SJCRH30 (cell line): Measurements from ENCODE around the gene CD34. TPM values are rescaled to one million over a fixed set of nuclear protein-coding genes. Genes with fewer than 3 reads are reported as not detected.
"Not testable (repeated sequence)": the region's sequence is repeated elsewhere in the genome, so short reads cannot be mapped to it uniquely, and the experiment has no call there.

Source experiments
- DNase-seq, 2 experiments: peaks; one replicate each; pipeline ENCODE4 v3.0.0-alpha.2; 2015 to 2020
- H3K27ac ChIP-seq: fragments of 250-450 bp; sonication (Bioruptor Pico); 2 replicates; pipeline ENCODE4 v1.5.1; 2020; ENCODE audit warnings: mild to moderate bottlenecking, moderate library complexity
- H3K27me3 ChIP-seq: fragments of 250-450 bp; sonication (Bioruptor Pico); 2 replicates; pipeline ENCODE4 v1.5.1; 2020; ENCODE audit warnings: mild to moderate bottlenecking, moderate library complexity
- H3K36me3 ChIP-seq: fragments of 250-450 bp; sonication (Bioruptor Pico); 2 replicates; pipeline ENCODE4 v1.5.1; 2020; ENCODE audit warnings: mild to moderate bottlenecking, moderate library complexity
- H3K4me1 ChIP-seq: fragments of 250-450 bp; sonication (Bioruptor Pico); 2 replicates; pipeline ENCODE4 v1.5.1; 2020; ENCODE audit warnings: mild to moderate bottlenecking, moderate library complexity
- H3K4me3 ChIP-seq: fragments of 250-450 bp; sonication (Bioruptor Pico); 2 replicates; pipeline ENCODE4 v1.5.1; 2020; ENCODE audit warnings: mild to moderate bottlenecking, moderate library complexity
- H3K9me3 ChIP-seq: fragments of 250-450 bp; sonication (Bioruptor Pico); replicated peaks from 2 replicates; pipeline ENCODE4 v1.5.1; 2020; ENCODE audit warnings: mild to moderate bottlenecking, moderate library complexity
- total RNA-seq: library from RNA; depleted of rRNA; stranded (reverse); fragments of >200 nt; shearing (Covaris generic); gene quantifications from 2 replicates; pipeline ENCODE4 v1.2.3, GENCODE V29; 2014

Gene CD34
- total RNA-seq, 1 experiment from 2014 or later, result 0.36 TPM

- no peaks in the 10 kb centered on the region for H3K27me3 ChIP-seq
- no peak overlapping the region for H3K4me3 ChIP-seq
- no peak for DNase-seq
- no peak overlapping the region for H3K27ac ChIP-seq
- no peaks in the 10 kb centered on the region for H3K4me1 ChIP-seq
- H3K9me3 ChIP-seq, result no peaks in the 10 kb centered on the region
- no peaks in the 10 kb centered on the region for H3K36me3 ChIP-seq
These were observed 35.8 kb upstream of the CD34 start for GRCh38 chr1:207946756-207947155.

GRCh38 chr1:207944571-207944970 lies 33.6 kb upstream of the CD34 start:
- Histone ChIP-seq H3K4me3 (no peak overlapping the region), H3K9me3 (no peaks in the 10 kb centered on the region), H3K27me3 (no peaks in the 10 kb centered on the region; the same call in 1 of the 2 replicates), H3K4me1 (no peaks in the 10 kb centered on the region), H3K27ac (no peak overlapping the region), H3K36me3 (no peaks in the 10 kb centered on the region)
- DNase-seq, result no peak

- H3K27ac ChIP-seq, H3K9me3 ChIP-seq, H3K4me1 ChIP-seq, DNase-seq, H3K4me3 ChIP-seq, H3K36me3 ChIP-seq, H3K27me3 ChIP-seq: not testable (repeated sequence)
These were observed 31.4 kb upstream of the CD34 start for GRCh38 chr1:207942337-207942741.

- Histone ChIP-seq H3K9me3 (no peaks in the 10 kb centered on the region), H3K4me3 (no peak overlapping the region), H3K36me3 (no peaks in the 10 kb centered on the region), H3K27me3 (peaks cover 5% of the 10 kb centered on the region; the same call in 1 of the 2 replicates), H3K27ac (no peak overlapping the region), H3K4me1 (no peaks in the 10 kb centered on the region)
- DNase-seq, result no peak
These were observed 30.7 kb upstream of the CD34 start for GRCh38 chr1:207941665-207942064.

- H3K4me3 ChIP-seq, result no peak overlapping the region
- H3K9me3 ChIP-seq, result peaks cover 5% of the 10 kb centered on the region; the same call in 1 of the 2 replicates
- H3K4me1 ChIP-seq, result no peaks in the 10 kb centered on the region
- H3K27me3 ChIP-seq, result peaks cover 6% of the 10 kb centered on the region; the same call in 1 of the 2 replicates
- no peak for DNase-seq
- H3K36me3 ChIP-seq, result no peaks in the 10 kb centered on the region
- no peak overlapping the region for H3K27ac ChIP-seq
These were observed 27.1 kb upstream of the CD34 start for GRCh38 chr1:207938016-207938415.

- H3K4me1 ChIP-seq, result no peaks in the 10 kb centered on the region
- no peak overlapping the region for H3K27ac ChIP-seq
- no peak for DNase-seq
- no peak overlapping the region for H3K4me3 ChIP-seq
- peaks cover 5% of the 10 kb centered on the region; the same call in 1 of the 2 replicates for H3K9me3 ChIP-seq
- peaks cover 6% of the 10 kb centered on the region; the same call in 1 of the 2 replicates for H3K27me3 ChIP-seq
- H3K36me3 ChIP-seq, result no peaks in the 10 kb centered on the region
These were observed 26.3 kb upstream of the CD34 start for GRCh38 chr1:207937204-207937603.

GRCh38 chr1:207935166-207935583 lies 24.2 kb upstream of the CD34 start:
- Histone ChIP-seq H3K4me3 (no peak overlapping the region), H3K27me3 (peaks cover 6% of the 10 kb centered on the region; the same call in 1 of the 2 replicates), H3K36me3 (no peaks in the 10 kb centered on the region), H3K27ac (no peak overlapping the region), H3K9me3 (peaks cover 5% of the 10 kb centered on the region; the same call in 1 of the 2 replicates), H3K4me1 (no peaks in the 10 kb centered on the region)
- no peak for DNase-seq

GRCh38 chr1:207933205-207933800 lies 22.4 kb upstream of the CD34 start:
- H3K27me3 ChIP-seq, result 0 out of 2 replicates have a peak, but pooled peaks cover 6% of the 10 kb centered on the region
- no peaks in the 10 kb centered on the region for H3K36me3 ChIP-seq
- peaks cover 5% of the 10 kb centered on the region; the same call in 1 of the 2 replicates for H3K9me3 ChIP-seq
- no peak for DNase-seq
- H3K4me3 ChIP-seq, result no peak overlapping the region
- no peak overlapping the region for H3K27ac ChIP-seq
- H3K4me1 ChIP-seq, result no peaks in the 10 kb centered on the region

- DNase-seq, result no peak
- Histone ChIP-seq H3K36me3 (no peaks in the 10 kb centered on the region), H3K27ac (no peak overlapping the region), H3K4me1 (peaks cover 24% of the 10 kb centered on the region), H3K9me3 (no peaks in the 10 kb centered on the region), H3K4me3 (no peak overlapping the region), H3K27me3 (peaks cover 7% of the 10 kb centered on the region)
These were observed 16.1 kb upstream of the CD34 start for GRCh38 chr1:207926984-207927383.

- not testable (repeated sequence) for H3K27me3 ChIP-seq
These were observed 15.0 kb upstream of the CD34 start for GRCh38 chr1:207925969-207926368.

GRCh38 chr1:207925210-207925609 lies 14.3 kb upstream of the CD34 start:
- Histone ChIP-seq H3K36me3 (no peaks in the 10 kb centered on the region), H3K4me1 (peaks cover 24% of the 10 kb centered on the region), H3K27ac (no peak overlapping the region), H3K27me3 (peaks cover 7% of the 10 kb centered on the region), H3K4me3 (no peak overlapping the region), H3K9me3 (no peaks in the 10 kb centered on the region)
- DNase-seq, result peak; percentile 88 to 93

More at GRCh38 chr1:207925969-207926368, 15.0 kb upstream of the CD34 start:
- H3K36me3 ChIP-seq, H3K27ac ChIP-seq, H3K4me3 ChIP-seq, DNase-seq, H3K9me3 ChIP-seq: not testable (repeated sequence)
- H3K4me1 ChIP-seq, result peaks cover 24% of the 10 kb centered on the region

GRCh38 chr1:207923561-207923960 lies 12.6 kb upstream of the CD34 start:
- Histone ChIP-seq H3K36me3 (no peaks in the 10 kb centered on the region), H3K27me3 (peaks cover 7% of the 10 kb centered on the region), H3K27ac (no peak overlapping the region), H3K4me1 (peaks cover 24% of the 10 kb centered on the region), H3K9me3 (no peaks in the 10 kb centered on the region), H3K4me3 (no peak overlapping the region)
- peak; percentile 18 to 33 for DNase-seq

GRCh38 chr1:207923121-207923520 lies 12.2 kb upstream of the CD34 start:
- peaks cover 24% of the 10 kb centered on the region for H3K4me1 ChIP-seq
- H3K36me3 ChIP-seq, result no peaks in the 10 kb centered on the region
- peaks cover 7% of the 10 kb centered on the region for H3K27me3 ChIP-seq
- no peak overlapping the region for H3K27ac ChIP-seq
- no peak overlapping the region for H3K4me3 ChIP-seq
- H3K9me3 ChIP-seq, result no peaks in the 10 kb centered on the region
- DNase-seq, result no peak

- no peak overlapping the region for H3K27ac ChIP-seq
- no peak for DNase-seq
These were observed 11.6 kb upstream of the CD34 start for GRCh38 chr1:207922554-207922953.

GRCh38 chr1:207921321-207921720 lies 10.4 kb upstream of the CD34 start:
- Histone ChIP-seq H3K4me3 (no peak overlapping the region), H3K27ac (no peak overlapping the region), H3K9me3 (no peaks in the 10 kb centered on the region), H3K36me3 (no peaks in the 10 kb centered on the region), H3K4me1 (peaks cover 24% of the 10 kb centered on the region), H3K27me3 (peaks cover 7% of the 10 kb centered on the region)
- no peak for DNase-seq

More at GRCh38 chr1:207922554-207922953, 11.6 kb upstream of the CD34 start:
- no peaks in the 10 kb centered on the region for H3K36me3 ChIP-seq
- no peaks in the 10 kb centered on the region for H3K9me3 ChIP-seq
- H3K4me1 ChIP-seq, result peaks cover 24% of the 10 kb centered on the region
- peaks cover 7% of the 10 kb centered on the region for H3K27me3 ChIP-seq
- H3K4me3 ChIP-seq, result no peak overlapping the region
